Measurements from ENCODE around the gene CLEC6A. TPM values are rescaled to one million over a fixed set of nuclear protein-coding genes. Genes with fewer than 3 reads are reported as not detected.
"Not testable (repeated sequence)": the region's sequence is repeated elsewhere in the genome, so short reads cannot be mapped to it uniquely, and the experiment has no call there.

CLEC6A gene
- total RNA-seq, 2 experiments from 2014 or later: not detected

DNA sequence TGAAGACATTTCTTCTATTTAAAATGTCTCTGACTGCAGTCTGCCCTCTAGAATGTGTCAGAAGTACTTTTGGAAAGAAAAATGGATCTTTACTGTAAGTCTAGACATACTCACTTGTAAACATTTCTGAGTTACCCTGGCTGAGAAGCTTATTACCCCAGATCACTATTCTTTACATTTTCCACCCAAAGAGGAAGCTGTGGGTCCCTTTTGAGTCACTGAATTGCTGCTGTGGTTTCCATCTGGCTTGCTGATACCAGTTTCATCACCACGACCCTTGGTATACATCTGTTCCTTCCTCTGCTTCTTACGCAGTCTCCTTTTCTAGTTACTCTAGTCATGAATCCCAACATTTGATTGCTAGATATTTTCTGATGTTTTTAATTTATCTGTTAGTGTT lies 37.3 kb downstream of the CLEC6A start:
- Histone ChIP-seq H3K4me3 (ENCODE audit: low read length) (no peak overlapping the region), H3K27ac (ENCODE audit: low read depth in 1 of 2, low read length in 2 of 2) (no peak overlapping the region), H3K36me3 (ENCODE audit: insufficient read depth, low read length) (no peaks in the 10 kb centered on the region), H3K4me1 (ENCODE audit: insufficient read depth, low read length) (peaks cover 7% of the 10 kb centered on the region), H3K27me3 (ENCODE audit: control insufficient read depth in 1 of 2, insufficient read depth in 2 of 2, low read length in 2 of 2) (no peaks in the 10 kb centered on the region), H3K9me3 (ENCODE audit: control insufficient read depth in 1 of 2, insufficient read depth in 1 of 2, low read length in 2 of 2) (no peaks in the 10 kb centered on the region)
- intact Hi-C loops (cut with DNase I, micrococcal nuclease): no loop called here
- ATAC-seq (ENCODE audit: poor library complexity) (peak; percentile 88), DNase-seq (peak in 5 of 14 experiments; percentile 20 to 75 (median 62))
- Mint-ChIP-seq H3K27me3 (no peaks in the 10 kb centered on the region), H3K4me3 (no peak overlapping the region), H3K9me3 (no peaks in the 10 kb centered on the region), H3K4me1 (ENCODE audit: low read depth) (peaks cover 24% of the 10 kb centered on the region), H3K36me3 (ENCODE audit: low read depth) (no peaks in the 10 kb centered on the region), H3K27ac (peak overlapping the region; percentile 71)
- CTCF ChIA-PET: interaction anchor here (1.0 to 1.4 kb wide), 2 partner anchors 12 to 51 kb away, joined by 3 to 5 read pairs; no protein-coding TSS in a partner anchor
- TF ChIP-seq, protein P1, sequence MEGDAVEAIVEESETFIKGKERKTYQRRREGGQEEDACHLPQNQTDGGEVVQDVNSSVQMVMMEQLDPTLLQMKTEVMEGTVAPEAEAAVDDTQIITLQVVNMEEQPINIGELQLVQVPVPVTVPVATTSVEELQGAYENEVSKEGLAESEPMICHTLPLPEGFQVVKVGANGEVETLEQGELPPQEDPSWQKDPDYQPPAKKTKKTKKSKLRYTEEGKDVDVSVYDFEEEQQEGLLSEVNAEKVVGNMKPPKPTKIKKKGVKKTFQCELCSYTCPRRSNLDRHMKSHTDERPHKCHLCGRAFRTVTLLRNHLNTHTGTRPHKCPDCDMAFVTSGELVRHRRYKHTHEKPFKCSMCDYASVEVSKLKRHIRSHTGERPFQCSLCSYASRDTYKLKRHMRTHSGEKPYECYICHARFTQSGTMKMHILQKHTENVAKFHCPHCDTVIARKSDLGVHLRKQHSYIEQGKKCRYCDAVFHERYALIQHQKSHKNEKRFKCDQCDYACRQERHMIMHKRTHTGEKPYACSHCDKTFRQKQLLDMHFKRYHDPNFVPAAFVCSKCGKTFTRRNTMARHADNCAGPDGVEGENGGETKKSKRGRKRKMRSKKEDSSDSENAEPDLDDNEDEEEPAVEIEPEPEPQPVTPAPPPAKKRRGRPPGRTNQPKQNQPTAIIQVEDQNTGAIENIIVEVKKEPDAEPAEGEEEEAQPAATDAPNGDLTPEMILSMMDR (IDR thresholded peaks at IDR 0.05): no peak
- POLR2A ChIA-PET: no interaction called here

DNA sequence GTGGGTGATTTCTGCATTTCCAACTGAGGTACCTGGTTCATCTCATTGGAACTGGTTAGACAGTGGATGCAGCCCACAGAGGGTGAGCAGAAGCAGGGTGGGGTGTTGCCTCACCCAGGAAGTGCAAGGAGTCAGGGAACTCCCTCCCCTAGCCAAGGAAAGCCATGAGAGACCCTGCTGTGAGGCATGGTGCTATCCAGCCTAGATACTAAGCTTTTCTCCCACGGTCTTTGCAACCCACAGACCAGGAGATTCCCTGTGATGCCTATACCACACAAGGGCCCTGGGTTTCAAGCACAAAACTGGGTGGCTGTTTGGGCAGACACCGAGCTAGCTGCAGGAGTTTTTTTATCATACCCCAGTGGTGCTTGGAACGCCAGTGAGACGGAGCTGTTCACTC lies 39.9 kb downstream of the CLEC6A start:
- H3K27ac Mint-ChIP-seq; H3K36me3 ChIP-seq (ENCODE audit: insufficient read depth, low read length); H3K4me1 ChIP-seq (ENCODE audit: insufficient read depth, low read length); POLR2A ChIA-PET; H3K4me3 ChIP-seq (ENCODE audit: low read length); H3K27me3 Mint-ChIP-seq; H3K9me3 ChIP-seq (ENCODE audit: control insufficient read depth in 1 of 2, insufficient read depth in 1 of 2, low read length in 2 of 2); H3K9me3 Mint-ChIP-seq; CTCF ChIA-PET; intact Hi-C loops (cut with DNase I, micrococcal nuclease); H3K4me3 Mint-ChIP-seq; DNase-seq; H3K27me3 ChIP-seq (ENCODE audit: control insufficient read depth in 1 of 2, insufficient read depth in 2 of 2, low read length in 2 of 2); ATAC-seq (ENCODE audit: poor library complexity); H3K36me3 Mint-ChIP-seq (ENCODE audit: low read depth); H3K27ac ChIP-seq (ENCODE audit: low read depth in 1 of 2, low read length in 2 of 2): not testable (repeated sequence)
- peaks cover 24% of the 10 kb centered on the region for H3K4me1 Mint-ChIP-seq (ENCODE audit: low read depth)

DNA sequence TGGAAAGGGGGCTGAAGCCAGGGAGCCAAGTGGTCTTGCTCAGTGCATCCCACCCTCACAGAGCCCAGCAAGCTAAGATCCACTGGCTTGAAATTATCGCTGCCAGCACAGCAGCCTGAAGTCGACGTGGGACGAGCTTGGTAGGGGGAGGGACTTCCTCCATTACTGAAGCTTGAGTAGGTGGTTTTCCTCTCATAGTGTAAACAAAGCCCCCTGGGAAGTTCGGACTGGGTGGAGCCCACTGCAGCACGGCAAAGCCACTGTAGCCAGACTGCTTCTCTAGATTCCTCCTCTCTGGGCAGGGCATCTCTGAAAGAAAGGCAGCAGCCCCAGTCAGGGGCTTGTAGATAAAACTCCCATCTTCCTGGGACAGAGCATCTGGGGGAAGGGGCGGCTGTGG lies 40.3 kb downstream of the CLEC6A start:
- H3K27me3 Mint-ChIP-seq; H3K9me3 ChIP-seq (ENCODE audit: control insufficient read depth in 1 of 2, insufficient read depth in 1 of 2, low read length in 2 of 2); H3K4me1 ChIP-seq (ENCODE audit: insufficient read depth, low read length); H3K27ac Mint-ChIP-seq; H3K4me3 ChIP-seq (ENCODE audit: low read length); POLR2A ChIA-PET; H3K9me3 Mint-ChIP-seq; H3K36me3 ChIP-seq (ENCODE audit: insufficient read depth, low read length); H3K4me3 Mint-ChIP-seq; H3K27ac ChIP-seq (ENCODE audit: low read depth in 1 of 2, low read length in 2 of 2); ATAC-seq (ENCODE audit: poor library complexity); CTCF ChIA-PET; H3K27me3 ChIP-seq (ENCODE audit: control insufficient read depth in 1 of 2, insufficient read depth in 2 of 2, low read length in 2 of 2); intact Hi-C loops (cut with DNase I, micrococcal nuclease); H3K36me3 Mint-ChIP-seq (ENCODE audit: low read depth); DNase-seq: not testable (repeated sequence)
- H3K4me1 Mint-ChIP-seq (ENCODE audit: low read depth): peaks cover 24% of the 10 kb centered on the region

DNA sequence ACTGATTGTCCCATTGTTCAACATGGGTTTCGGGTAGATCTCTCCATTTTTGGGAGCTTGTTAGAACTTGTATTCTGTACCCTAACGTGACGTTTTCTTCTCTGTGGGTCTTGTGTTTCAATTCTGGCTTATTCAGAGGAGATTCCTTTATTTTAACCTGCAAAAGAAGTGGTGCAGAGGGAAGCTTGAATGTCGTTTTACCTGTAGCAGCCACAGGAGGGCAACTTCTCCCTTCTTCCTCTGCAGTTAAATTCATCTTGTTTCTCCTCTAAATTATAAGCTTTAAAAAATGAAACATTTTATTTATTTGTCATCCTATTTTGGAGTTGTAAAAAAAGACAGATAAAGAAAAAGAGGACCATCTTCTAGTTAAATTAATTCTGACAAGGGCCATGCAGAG lies 43.9 kb downstream of the CLEC6A start:
- peaks cover 11% of the 10 kb centered on the region for H3K4me1 Mint-ChIP-seq (ENCODE audit: low read depth)
- ATAC-seq (ENCODE audit: poor library complexity) (no peak), DNase-seq (no peak)
- H3K27me3 Mint-ChIP-seq: no peaks in the 10 kb centered on the region
- no peaks in the 10 kb centered on the region for H3K9me3 Mint-ChIP-seq
- Histone ChIP-seq H3K9me3 (ENCODE audit: control insufficient read depth in 1 of 2, insufficient read depth in 1 of 2, low read length in 2 of 2) (no peaks in the 10 kb centered on the region), H3K4me3 (ENCODE audit: low read length) (no peak overlapping the region), H3K27me3 (ENCODE audit: control insufficient read depth in 1 of 2, insufficient read depth in 2 of 2, low read length in 2 of 2) (no peaks in the 10 kb centered on the region), H3K27ac (ENCODE audit: low read depth in 1 of 2, low read length in 2 of 2) (no peak overlapping the region), H3K36me3 (ENCODE audit: insufficient read depth, low read length) (no peaks in the 10 kb centered on the region), H3K4me1 (ENCODE audit: insufficient read depth, low read length) (peaks cover 4% of the 10 kb centered on the region)
- H3K27ac Mint-ChIP-seq: no peak overlapping the region
- no peaks in the 10 kb centered on the region for H3K36me3 Mint-ChIP-seq (ENCODE audit: low read depth)
- no peak overlapping the region for H3K4me3 Mint-ChIP-seq
- ChIA-PET POLR2A (no interaction called here), CTCF (interaction anchor here (0.7 kb wide), 1 partner anchor 44 kb away, joined by 3 read pairs; no protein-coding TSS in a partner anchor)
- TF ChIP-seq, protein P1 (IDR thresholded peaks at IDR 0.05): no peak
- intact Hi-C loops (cut with DNase I, micrococcal nuclease): no loop called here
